SK-N-SH (cell line): ENCODE results near the gene DIRAS1.

Experiments
- EP300 ChIP-seq, 2 experiments: IDR thresholded peaks; 2 replicates each; pipeline versions ENCODE4 v1.4.0 to v1.6.1; 2012; ENCODE audit warnings: borderline replicate concordance in 1 of 2, low read depth in 1 of 2, low read length in 1 of 2
- JUND ChIP-seq: IDR thresholded peaks from 2 replicates; pipeline ENCODE4 v1.4.0; 2012
- MAX ChIP-seq: IDR thresholded peaks from 2 replicates; pipeline ENCODE4 v1.4.0; 2012; ENCODE audit warnings: low read depth
- POLR2AphosphoS5 ChIP-seq: IDR thresholded peaks from 2 replicates; pipeline ENCODE4 v1.6.1; 2012; ENCODE audit warnings: low read depth, low read length
- RFX5 ChIP-seq: IDR thresholded peaks from 2 replicates; pipeline ENCODE4 v1.6.1; 2012; ENCODE audit warnings: mild to moderate bottlenecking, improper control_type of control experiment, low read length
- TAF1 ChIP-seq: IDR thresholded peaks from 2 replicates; pipeline ENCODE4 v1.6.1; 2012; ENCODE audit warnings: low read depth, mild to moderate bottlenecking, low read length, moderate library complexity, borderline replicate concordance
- TF ChIP-seq, protein P1 (sequence below): fragments of 200-600 bp; sonication (generic); IDR thresholded peaks from 2 replicates; pipeline ENCODE4 v1.6.1; 2017; ENCODE audit warnings: antibody characterized with exemption, mild to moderate bottlenecking, moderate library complexity
- TF ChIP-seq, protein P2 (sequence below): IDR thresholded peaks from 2 replicates; pipeline ENCODE4 v1.6.1; 2012; ENCODE audit warnings: mild to moderate bottlenecking, low read depth, low read length, moderate library complexity

GRCh38 chr19:2765376-2765775, 44.2 kb upstream of the DIRAS1 start:
- TF ChIP-seq EP300 (IDR thresholded peaks at IDR 0.05; ENCODE audit: borderline replicate concordance in 1 of 2, low read depth in 1 of 2, low read length in 1 of 2), result no peak
- TF ChIP-seq POLR2AphosphoS5, result no peak
- no peak for TF ChIP-seq RFX5
- TF ChIP-seq, protein P1, sequence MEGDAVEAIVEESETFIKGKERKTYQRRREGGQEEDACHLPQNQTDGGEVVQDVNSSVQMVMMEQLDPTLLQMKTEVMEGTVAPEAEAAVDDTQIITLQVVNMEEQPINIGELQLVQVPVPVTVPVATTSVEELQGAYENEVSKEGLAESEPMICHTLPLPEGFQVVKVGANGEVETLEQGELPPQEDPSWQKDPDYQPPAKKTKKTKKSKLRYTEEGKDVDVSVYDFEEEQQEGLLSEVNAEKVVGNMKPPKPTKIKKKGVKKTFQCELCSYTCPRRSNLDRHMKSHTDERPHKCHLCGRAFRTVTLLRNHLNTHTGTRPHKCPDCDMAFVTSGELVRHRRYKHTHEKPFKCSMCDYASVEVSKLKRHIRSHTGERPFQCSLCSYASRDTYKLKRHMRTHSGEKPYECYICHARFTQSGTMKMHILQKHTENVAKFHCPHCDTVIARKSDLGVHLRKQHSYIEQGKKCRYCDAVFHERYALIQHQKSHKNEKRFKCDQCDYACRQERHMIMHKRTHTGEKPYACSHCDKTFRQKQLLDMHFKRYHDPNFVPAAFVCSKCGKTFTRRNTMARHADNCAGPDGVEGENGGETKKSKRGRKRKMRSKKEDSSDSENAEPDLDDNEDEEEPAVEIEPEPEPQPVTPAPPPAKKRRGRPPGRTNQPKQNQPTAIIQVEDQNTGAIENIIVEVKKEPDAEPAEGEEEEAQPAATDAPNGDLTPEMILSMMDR, result no peak
- TF ChIP-seq JUND, result no peak
- no peak for TF ChIP-seq MAX
- TF ChIP-seq, protein P2, sequence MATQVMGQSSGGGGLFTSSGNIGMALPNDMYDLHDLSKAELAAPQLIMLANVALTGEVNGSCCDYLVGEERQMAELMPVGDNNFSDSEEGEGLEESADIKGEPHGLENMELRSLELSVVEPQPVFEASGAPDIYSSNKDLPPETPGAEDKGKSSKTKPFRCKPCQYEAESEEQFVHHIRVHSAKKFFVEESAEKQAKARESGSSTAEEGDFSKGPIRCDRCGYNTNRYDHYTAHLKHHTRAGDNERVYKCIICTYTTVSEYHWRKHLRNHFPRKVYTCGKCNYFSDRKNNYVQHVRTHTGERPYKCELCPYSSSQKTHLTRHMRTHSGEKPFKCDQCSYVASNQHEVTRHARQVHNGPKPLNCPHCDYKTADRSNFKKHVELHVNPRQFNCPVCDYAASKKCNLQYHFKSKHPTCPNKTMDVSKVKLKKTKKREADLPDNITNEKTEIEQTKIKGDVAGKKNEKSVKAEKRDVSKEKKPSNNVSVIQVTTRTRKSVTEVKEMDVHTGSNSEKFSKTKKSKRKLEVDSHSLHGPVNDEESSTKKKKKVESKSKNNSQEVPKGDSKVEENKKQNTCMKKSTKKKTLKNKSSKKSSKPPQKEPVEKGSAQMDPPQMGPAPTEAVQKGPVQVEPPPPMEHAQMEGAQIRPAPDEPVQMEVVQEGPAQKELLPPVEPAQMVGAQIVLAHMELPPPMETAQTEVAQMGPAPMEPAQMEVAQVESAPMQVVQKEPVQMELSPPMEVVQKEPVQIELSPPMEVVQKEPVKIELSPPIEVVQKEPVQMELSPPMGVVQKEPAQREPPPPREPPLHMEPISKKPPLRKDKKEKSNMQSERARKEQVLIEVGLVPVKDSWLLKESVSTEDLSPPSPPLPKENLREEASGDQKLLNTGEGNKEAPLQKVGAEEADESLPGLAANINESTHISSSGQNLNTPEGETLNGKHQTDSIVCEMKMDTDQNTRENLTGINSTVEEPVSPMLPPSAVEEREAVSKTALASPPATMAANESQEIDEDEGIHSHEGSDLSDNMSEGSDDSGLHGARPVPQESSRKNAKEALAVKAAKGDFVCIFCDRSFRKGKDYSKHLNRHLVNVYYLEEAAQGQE, result no peak
- no peak for TF ChIP-seq TAF1
